HEK293 (cell line): ENCODE data around the gene LHX5.

Source experiments
- CTCF ChIA-PET: fragments of 350-600 bp; formaldehyde crosslinking; extraction: SDS; loops from one replicate; lab custom pipeline; 2021; ENCODE audit warnings: antibody characterized with exemption; lab: Yijun Ruan, JAX
- POLR2A ChIA-PET: fragments of 300-600 bp; formaldehyde crosslinking; extraction: SDS; loops from one replicate; lab custom pipeline; 2020; ENCODE audit warnings: antibody characterized with exemption, inconsistent platforms; lab: Yijun Ruan, JAX
- H3K27ac ChIP-seq: fragments of 200-500 bp; sonication (Bioruptor generic); 2 replicates; pipeline ENCODE4 v1.5.1; 2014; ENCODE audit warnings: low read depth, low read length, control low read depth, inconsistent platforms; ENCODE audit errors: extremely low read depth
- H3K36me3 ChIP-seq, 2 experiments: fragments of 200-500 bp in 1 of 2; sonication (Bioruptor generic) in 1 of 2; 1 replicate in 1 of 2; 2 replicates in 1 of 2; pipeline ENCODE4 v1.5.1; 2014 to 2017; ENCODE audit warnings: inconsistent platforms in 2 of 2, low read length in 2 of 2; ENCODE audit not compliant: control insufficient read depth in 2 of 2, insufficient read depth in 1 of 2
- H3K4me1 ChIP-seq: fragments of 200-500 bp; sonication (Bioruptor generic); 2 replicates; pipeline ENCODE4 v1.5.1; 2014; ENCODE audit warnings: mild to moderate bottlenecking, low read length, inconsistent platforms; ENCODE audit not compliant: control insufficient read depth, insufficient read depth
- H3K4me3 ChIP-seq: 2 replicates; pipeline ENCODE4 v1.5.1; 2011; ENCODE audit warnings: low read depth, mild to moderate bottlenecking, control low read depth, low read length, moderate library complexity
- H3K9me3 ChIP-seq: fragments of 200-500 bp; sonication (Bioruptor generic); 2 replicates; pipeline ENCODE4 v1.5.1; 2014; ENCODE audit warnings: low read depth, low read length, inconsistent platforms; ENCODE audit not compliant: control insufficient read depth, insufficient read depth
- BCL6B ChIP-seq: fragments of 450-650 bp; formaldehyde crosslinking; IDR thresholded peaks from 2 replicates; pipeline ENCODE4 v1.5.1; 2017; ENCODE audit warnings: missing biosample characterization, missing genetic modification characterization
- HOXC10 ChIP-seq: sonication (generic); formaldehyde crosslinking; IDR thresholded peaks from 2 replicates; pipeline ENCODE4 v1.8.1; 2023; ENCODE audit warnings: mild to moderate bottlenecking, missing genetic modification reagents
- MYNN ChIP-seq: fragments of 450-650 bp; formaldehyde crosslinking; IDR thresholded peaks from 2 replicates; pipeline ENCODE4 v1.5.1; 2016; ENCODE audit warnings: missing biosample characterization, missing genetic modification characterization, borderline replicate concordance
- PRDM1 ChIP-seq: fragments of 450-650 bp; formaldehyde crosslinking; IDR thresholded peaks from 2 replicates; pipeline ENCODE4; 2016; ENCODE audit warnings: missing biosample characterization, missing genetic modification characterization
- RBAK ChIP-seq: fragments of 450-650 bp; formaldehyde crosslinking; IDR thresholded peaks from 2 replicates; pipeline ENCODE4 v1.5.1; 2016; ENCODE audit warnings: missing biosample characterization, missing genetic modification characterization
- SCRT1 ChIP-seq: fragments of 450-650 bp; formaldehyde crosslinking; IDR thresholded peaks from 2 replicates; pipeline ENCODE4 v1.5.1; 2016; ENCODE audit warnings: missing biosample characterization, missing genetic modification characterization, borderline replicate concordance
- SP2 ChIP-seq: fragments of 450-650 bp; formaldehyde crosslinking; IDR thresholded peaks from 2 replicates; pipeline ENCODE4 v1.5.1; 2016; ENCODE audit warnings: missing biosample characterization, missing genetic modification characterization
- ZBTB1 ChIP-seq: fragments of 450-650 bp; formaldehyde crosslinking; IDR thresholded peaks from 2 replicates; pipeline ENCODE4 v1.5.1; 2016; ENCODE audit warnings: missing biosample characterization, missing genetic modification characterization
- ZIC2 ChIP-seq: fragments of 450-650 bp; formaldehyde crosslinking; IDR thresholded peaks from 2 replicates; pipeline ENCODE4 v1.5.1; 2016; ENCODE audit warnings: missing biosample characterization, missing genetic modification characterization
- ZNF112 ChIP-seq: fragments of 450-650 bp; formaldehyde crosslinking; IDR thresholded peaks from 2 replicates; pipeline ENCODE4 v1.5.0; 2017; ENCODE audit warnings: missing biosample characterization, missing genetic modification characterization
- ZNF148 ChIP-seq: fragments of 450-650 bp; formaldehyde crosslinking; IDR thresholded peaks from 2 replicates; pipeline ENCODE4 v1.5.0; 2017; ENCODE audit warnings: missing biosample characterization, missing genetic modification characterization, borderline replicate concordance
- ZNF280D ChIP-seq: fragments of 450-650 bp; formaldehyde crosslinking; IDR thresholded peaks from 2 replicates; pipeline ENCODE4 v1.5.1; 2016; ENCODE audit warnings: missing biosample characterization, missing genetic modification characterization
- ZNF302 ChIP-seq: fragments of 450-650 bp; formaldehyde crosslinking; IDR thresholded peaks from 2 replicates; pipeline ENCODE4 v1.5.1; 2016; ENCODE audit warnings: missing biosample characterization, missing genetic modification characterization, low read depth
- ZNF350 ChIP-seq: fragments of 450-650 bp; formaldehyde crosslinking; IDR thresholded peaks from 2 replicates; pipeline ENCODE4 v1.5.0; 2017; ENCODE audit warnings: missing biosample characterization, mild to moderate bottlenecking, missing genetic modification characterization
- ZNF354C ChIP-seq: fragments of 450-650 bp; formaldehyde crosslinking; IDR thresholded peaks from 2 replicates; pipeline ENCODE4 v1.5.1; 2016; ENCODE audit warnings: missing biosample characterization, missing genetic modification characterization, low read depth, borderline replicate concordance
- ZNF37A ChIP-seq: fragments of 450-650 bp; IDR thresholded peaks from 2 replicates; pipeline ENCODE4 v1.5.1; 2018; ENCODE audit warnings: missing biosample characterization, missing genetic modification characterization
- ZNF416 ChIP-seq: fragments of 450-650 bp; formaldehyde crosslinking; IDR thresholded peaks from 2 replicates; pipeline ENCODE4 v1.5.1; 2016; ENCODE audit warnings: missing biosample characterization, missing genetic modification characterization
- ZNF530 ChIP-seq: fragments of 450-650 bp; formaldehyde crosslinking; IDR thresholded peaks from 2 replicates; pipeline ENCODE4 v1.5.1; 2016; ENCODE audit warnings: low read depth, missing biosample characterization, missing genetic modification characterization
- ZNF549 ChIP-seq: fragments of 450-650 bp; IDR thresholded peaks from 2 replicates; pipeline ENCODE4 v1.5.1; 2018; ENCODE audit warnings: missing biosample characterization, missing genetic modification characterization, mild to moderate bottlenecking, inconsistent platforms, moderate library complexity
- ZNF571 ChIP-seq: fragments of 450-650 bp; formaldehyde crosslinking; IDR thresholded peaks from 2 replicates; pipeline ENCODE4 v1.5.0; 2017; ENCODE audit warnings: missing biosample characterization, missing genetic modification characterization
- ZNF585B ChIP-seq: fragments of 450-650 bp; formaldehyde crosslinking; IDR thresholded peaks from 2 replicates; pipeline ENCODE4 v1.5.1; 2016; ENCODE audit warnings: missing biosample characterization, missing genetic modification characterization
- ZNF600 ChIP-seq: fragments of 450-650 bp; formaldehyde crosslinking; IDR thresholded peaks from 2 replicates; pipeline ENCODE4 v1.5.1; 2016; ENCODE audit warnings: missing biosample characterization, missing genetic modification characterization
- ZNF610 ChIP-seq: fragments of 450-650 bp; formaldehyde crosslinking; IDR thresholded peaks from 2 replicates; pipeline ENCODE4 v1.5.1; 2016; ENCODE audit warnings: missing biosample characterization, missing genetic modification characterization, borderline replicate concordance
- ZNF791 ChIP-seq: fragments of 450-650 bp; formaldehyde crosslinking; IDR thresholded peaks from 2 replicates; pipeline ENCODE4 v1.5.1; 2016; ENCODE audit warnings: missing biosample characterization, missing genetic modification characterization
- ZNF830 ChIP-seq: fragments of 450-650 bp; IDR thresholded peaks from 2 replicates; pipeline ENCODE4 v1.5.0; 2018; ENCODE audit warnings: missing biosample characterization, missing genetic modification characterization, low read depth, mild to moderate bottlenecking, moderate library complexity
- ZSCAN5A ChIP-seq: fragments of 450-650 bp; formaldehyde crosslinking; IDR thresholded peaks from 2 replicates; pipeline ENCODE4 v1.5.1; 2016; ENCODE audit warnings: missing biosample characterization, missing genetic modification characterization
- TF ChIP-seq, protein P1 (sequence below): fragments of 450-650 bp; formaldehyde crosslinking; IDR thresholded peaks from 2 replicates; pipeline ENCODE4 v1.5.1; 2016; ENCODE audit warnings: missing biosample characterization, missing genetic modification characterization

Gene LHX5

GRCh38 chr12:113435367-113435766 lies 36.3 kb downstream of the LHX5 start:
- no peak for TF ChIP-seq ZNF610
- TF ChIP-seq SCRT1 (tag by site-specific recombination), result no peak
- no peak for TF ChIP-seq ZSCAN5A (tag by site-specific recombination)
- no peak for TF ChIP-seq ZIC2 (tag by site-specific recombination)
- no peak for TF ChIP-seq BCL6B
- TF ChIP-seq ZNF350 (tag by site-specific recombination), result no peak
- no peak for TF ChIP-seq HOXC10
- no peak for TF ChIP-seq ZNF585B (tag by site-specific recombination)
- no peak for TF ChIP-seq ZBTB1 (tag by site-specific recombination)
- TF ChIP-seq ZNF600, result no peak
- no peak for TF ChIP-seq ZNF830
- no peak for TF ChIP-seq ZNF280D
- TF ChIP-seq, all 188 proteins: peak for 0
- Histone ChIP-seq H3K4me1 (no peaks in the 10 kb centered on the region), H3K27ac (no peak overlapping the region), H3K36me3 (no peaks in the 10 kb centered on the region), H3K4me3 (no peak overlapping the region), H3K9me3 (no peaks in the 10 kb centered on the region)
- ChIA-PET POLR2A (no interaction called here), CTCF (interaction anchor here (0.6 to 3.2 kb wide), 2 partner anchors 10 to 516 kb away, joined by 4 to 17 read pairs; no protein-coding TSS in a partner anchor)

DNA sequence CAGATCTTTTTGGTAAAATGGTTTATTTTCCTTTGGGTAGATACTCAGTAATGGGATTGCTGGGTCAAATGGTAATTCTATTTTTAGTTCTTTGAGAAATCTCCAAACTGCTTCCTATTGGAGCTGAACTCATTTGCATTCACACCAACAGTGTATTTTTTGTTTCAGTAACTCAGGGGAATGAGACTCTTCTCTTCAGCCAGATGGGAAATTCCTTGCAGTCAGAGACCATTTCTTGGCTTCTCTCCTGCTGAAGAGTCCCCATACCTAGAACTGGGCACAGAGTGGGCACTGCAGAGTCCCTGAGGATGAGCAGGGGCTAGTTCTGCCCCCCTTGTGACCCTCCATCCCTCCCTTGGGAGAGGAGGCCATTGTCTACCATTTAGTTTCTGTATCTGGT lies 38.7 kb downstream of the LHX5 start:
- H3K9me3 ChIP-seq, result no peaks in the 10 kb centered on the region
- TF ChIP-seq PRDM1 (tag by site-specific recombination) (no peak), ZNF354C (tag by site-specific recombination) (no peak), ZNF791 (tag by site-specific recombination) (no peak), ZNF112 (tag by site-specific recombination) (no peak), MYNN (no peak), ZNF302 (tag by site-specific recombination) (no peak), ZNF530 (tag by site-specific recombination) (no peak), ZNF549 (tag by site-specific recombination) (no peak), ZNF571 (tag by site-specific recombination) (no peak), ZNF416 (tag by site-specific recombination) (no peak), ZNF37A (tag by site-specific recombination) (no peak), SP2 (no peak), ZNF148 (no peak), RBAK (tag by site-specific recombination) (no peak)
- TF ChIP-seq, protein P1, sequence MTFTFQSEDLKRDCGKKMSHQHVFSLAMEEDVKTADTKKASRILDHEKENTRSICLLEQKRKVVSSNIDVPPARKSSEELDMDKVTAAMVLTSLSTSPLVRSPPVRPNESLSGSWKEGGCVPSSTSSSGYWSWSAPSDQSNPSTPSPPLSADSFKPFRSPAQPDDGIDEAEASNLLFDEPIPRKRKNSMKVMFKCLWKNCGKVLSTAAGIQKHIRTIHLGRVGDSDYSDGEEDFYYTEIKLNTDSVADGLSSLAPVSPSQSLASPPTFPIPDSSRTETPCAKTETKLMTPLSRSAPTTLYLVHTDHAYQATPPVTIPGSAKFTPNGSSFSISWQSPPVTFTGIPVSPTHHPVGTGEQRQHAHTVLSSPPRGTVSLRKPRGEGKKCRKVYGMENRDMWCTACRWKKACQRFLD (tag by site-specific recombination), result no peak
- TF ChIP-seq, all 188 proteins: peak for 0
- H3K27ac ChIP-seq, result no peak overlapping the region
- no peaks in the 10 kb centered on the region for H3K4me1 ChIP-seq
- ChIA-PET CTCF (no interaction called here), POLR2A (no interaction called here)
- H3K4me3 ChIP-seq, result no peak overlapping the region
- H3K36me3 ChIP-seq, result no peaks in the 10 kb centered on the region
